Pons (tissue), 1 donor: ENCODE measurements around the gene ATXN3.
"Not testable (repeated sequence)": the region's sequence is repeated elsewhere in the genome, so short reads cannot be mapped to it uniquely, and the experiment has no call there.

Source experiments
- DNase-seq: peaks from one replicate; pipeline ENCODE4 v3.0.0-alpha.2; 2016; ENCODE audit warnings: low spot score

Gene ATXN3

GRCh38 chr14:92058006-92058917 lies 48.1 kb downstream of the ATXN3 start:
- peak; percentile 35 for DNase-seq

GRCh38 chr14:92049781-92050180 lies 56.6 kb downstream of the ATXN3 start:
- DNase-seq = no peak

GRCh38 chr14:92049221-92049620 lies 57.2 kb downstream of the ATXN3 start:
- DNase-seq = not testable (repeated sequence)

- DNase-seq = not testable (repeated sequence)
These were observed 60.5 kb downstream of the ATXN3 start for GRCh38 chr14:92045904-92046303.

GRCh38 chr14:92041766-92042165 lies 64.6 kb downstream of the ATXN3 start:
- DNase-seq = not testable (repeated sequence)

GRCh38 chr14:92041203-92041602 lies 65.2 kb downstream of the ATXN3 start:
- no peak for DNase-seq

GRCh38 chr14:92040431-92041051 lies 65.8 kb downstream of the ATXN3 start:
- DNase-seq = peak; percentile 62

GRCh38 chr14:92039719-92040430 lies 66.5 kb downstream of the ATXN3 start, which contains the start of gene TRIP11:
TRIP11 (minus strand) TSS chr14:92040059; CDS start chr14:92039685, 374 bp downstream.
- peak; percentile 85 for DNase-seq

GRCh38 chr14:92039063-92039718 lies 67.2 kb downstream of the ATXN3 start:
- DNase-seq = peak; percentile 35

- DNase-seq = no peak
These were observed 68.4 kb downstream of the ATXN3 start for GRCh38 chr14:92037989-92038388.

GRCh38 chr14:92035890-92036289 lies 70.5 kb downstream of the ATXN3 start:
- no peak for DNase-seq

GRCh38 chr14:92033906-92034687 lies 72.3 kb downstream of the ATXN3 start:
- no peak for DNase-seq

GRCh38 chr14:92033433-92033832 lies 72.9 kb downstream of the ATXN3 start:
- no peak for DNase-seq

GRCh38 chr14:92026548-92027190 lies 79.7 kb downstream of the ATXN3 start:
- DNase-seq = no peak

GRCh38 chr14:92022036-92022435 lies 84.3 kb downstream of the ATXN3 start:
- no peak for DNase-seq

- DNase-seq = no peak
These were observed 84.9 kb downstream of the ATXN3 start for GRCh38 chr14:92021523-92021922.

GRCh38 chr14:92014040-92014439 lies 92.3 kb downstream of the ATXN3 start:
- DNase-seq = no peak

- DNase-seq = no peak
These were observed 94.1 kb downstream of the ATXN3 start for GRCh38 chr14:92012121-92012748.

GRCh38 chr14:92010644-92011043 lies 95.7 kb downstream of the ATXN3 start:
- DNase-seq = no peak

GRCh38 chr14:92009604-92010003 lies 96.8 kb downstream of the ATXN3 start:
- no peak for DNase-seq
